Peyer's patch (tissue), 4 donors: ENCODE results near the gene HMOX1. TPM values are rescaled to one million over a fixed set of nuclear protein-coding genes. Genes with fewer than 3 reads are reported as not detected.

ENCODE experiments used
- DNase-seq, 3 donors: peaks; one replicate each; pipeline ENCODE4 v3.0.0-alpha.2; 2017 to 2019
- H3K27ac ChIP-seq, 4 donors: fragments of 200-600 bp; sonication (generic); one replicate each; pipeline ENCODE4 v1.5.1; 2016 to 2019
- H3K27me3 ChIP-seq, 2 donors: fragments of 200-600 bp; sonication (generic); one replicate each; pipeline ENCODE4 v1.5.1; 2019
- H3K36me3 ChIP-seq, 3 donors: fragments of 200-600 bp; sonication (generic); one replicate each; pipeline ENCODE4 v1.5.1; 2016 to 2019
- H3K4me1 ChIP-seq, 4 donors: fragments of 200-600 bp; sonication (generic); one replicate each; pipeline ENCODE4 v1.5.1; 2016 to 2019
- H3K4me3 ChIP-seq, 4 donors: fragments of 200-600 bp; sonication (generic); 1 replicate in 3 of 4; 2 replicates in 1 of 4; pipeline ENCODE4 v1.5.1; 2016 to 2019; ENCODE audit warnings: mild to moderate bottlenecking in 1 of 4
- H3K9me3 ChIP-seq, 4 donors: fragments of 200-600 bp; sonication (generic); one replicate each; pipeline ENCODE4 v1.5.1; 2016 to 2019; ENCODE audit warnings: mild to moderate bottlenecking in 1 of 4
- CTCF ChIP-seq, 6 experiments: fragments of 450-650 bp in 4 of 6; fragments of 200-600 bp in 2 of 6; sonication (generic) in 1 of 6; IDR thresholded peaks; one replicate each; pipeline ENCODE4 v1.5.1; 2017 to 2019; ENCODE audit warnings: antibody characterized with exemption in 6 of 6, mild to moderate bottlenecking in 3 of 6, moderate library complexity in 1 of 6
- POLR2A ChIP-seq, 2 donors: fragments of 450-650 bp; IDR thresholded peaks; one replicate each; pipeline ENCODE4 v1.5.1; 2017; ENCODE audit warnings: antibody characterized with exemption in 2 of 2, mild to moderate bottlenecking in 2 of 2, moderate library complexity in 2 of 2
- small RNA-seq, 2 donors: library from RNA; depleted of rRNA; stranded (forward); fragments of <200 nt; gene quantifications; one replicate each; pipeline ENCODE3, GENCODE V24; 2016
- total RNA-seq, 4 donors: library from RNA; depleted of rRNA; stranded (reverse); fragments of >200 nt; gene quantifications; one replicate each; pipeline ENCODE4 v1.1.0, GENCODE V29; 2016

HMOX1 gene
- total RNA-seq, 4 donors from 2014 or later: 27.2 to 64.5 (median 46.7) TPM

GRCh38 chr22:35440129-35440528 is 59.2 kb downstream of the HMOX1 start:
- Histone ChIP-seq H3K4me1 (no peaks in the 10 kb centered on the region), H3K27ac (no peak overlapping the region), H3K27me3 (no peaks in the 10 kb centered on the region), H3K36me3 (no peaks in the 10 kb centered on the region), H3K4me3 (no peak overlapping the region), H3K9me3 (no peaks in the 10 kb centered on the region)
- TF ChIP-seq CTCF (IDR thresholded peaks at IDR 0.05) (no peak), POLR2A (IDR thresholded peaks at IDR 0.05) (no peak)
- DNase-seq: no peak

GRCh38 chr22:35441489-35442100 is 60.7 kb downstream of the HMOX1 start:
- Histone ChIP-seq H3K4me1 (no peaks in the 10 kb centered on the region), H3K9me3 (no peaks in the 10 kb centered on the region), H3K4me3 (no peak overlapping the region), H3K27me3 (no peaks in the 10 kb centered on the region), H3K27ac (no peak overlapping the region), H3K36me3 (no peaks in the 10 kb centered on the region)
- no peak for TF ChIP-seq POLR2A (IDR thresholded peaks at IDR 0.05)
- TF ChIP-seq CTCF (IDR thresholded peaks at IDR 0.05): no peak
- DNase-seq: no peak

GRCh38 chr22:35442471-35442870 is 61.6 kb downstream of the HMOX1 start:
- Histone ChIP-seq H3K36me3 (no peaks in the 10 kb centered on the region), H3K9me3 (no peaks in the 10 kb centered on the region), H3K27ac (no peak overlapping the region), H3K27me3 (no peaks in the 10 kb centered on the region), H3K4me1 (no peaks in the 10 kb centered on the region), H3K4me3 (no peak overlapping the region)
- TF ChIP-seq CTCF (IDR thresholded peaks at IDR 0.05) (no peak), POLR2A (IDR thresholded peaks at IDR 0.05) (no peak)
- DNase-seq: peak in 1 of 3 donors; percentile 10

- DNase-seq: no peak
- no peaks in the 10 kb centered on the region for H3K36me3 ChIP-seq
- H3K27ac ChIP-seq: no peak overlapping the region
- H3K27me3 ChIP-seq: no peaks in the 10 kb centered on the region
- no peaks in the 10 kb centered on the region for H3K9me3 ChIP-seq
- no peak overlapping the region for H3K4me3 ChIP-seq
- no peak for TF ChIP-seq CTCF (IDR thresholded peaks at IDR 0.05)
- TF ChIP-seq POLR2A (IDR thresholded peaks at IDR 0.05): no peak
- H3K4me1 ChIP-seq: peaks cover 0 to 3% (median 0%) of the 10 kb centered on the region in 4 donors
Observed at GRCh38 chr22:35443338-35443737, 62.4 kb downstream of the HMOX1 start.

Small RNA genes lying within 50 kb of the gene (small RNA-seq; reads per million reads assigned to genes)
- gene MIR3909 (0.41 to 0.89 reads per million in 2 donors), gene MIR6069 (0 reads per million in 2 donors)

Other genes starting within 250 kb of the HMOX1 start
- gene HMGXB4, start 123.6 kb upstream of the HMOX1 start, total RNA-seq: 10 to 100 TPM; 25.0 to 45.9 (median 29.2) TPM
- 100 to 1,000 TPM in 3 of 4 donors, 10 to 100 TPM in 1; 96.6 to 175 (median 129) TPM for gene TOM1, start 81.2 kb upstream of the HMOX1 start, total RNA-seq
- gene MCM5, start 19.0 kb downstream of the HMOX1 start, total RNA-seq: 100 to 1,000 TPM in 1 of 4 donors, 10 to 100 TPM in 3; 16.5 to 102 (median 21.5) TPM
- 1 to 10 TPM; 2.7 to 5.8 (median 4.8) TPM for gene RASD2, start 159.7 kb downstream of the HMOX1 start, total RNA-seq
- 10 to 100 TPM in 2 of 4 donors, 1 to 10 TPM in 2; 5.6 to 11.7 (median 9.8) TPM for gene MB, start 236.2 kb downstream of the HMOX1 start, total RNA-seq